ENCODE measurements around the gene SAMD14. TPM values are rescaled to one million over a fixed set of nuclear protein-coding genes. Genes with fewer than 3 reads are reported as not detected.
A peak's percentile ranks its signal among the peaks of the same experiment; 100 is the strongest.

SAMD14 gene
- total RNA-seq, 1 donor from 2014 or later, result 27.6 TPM

- TF ChIP-seq CTCF (IDR thresholded peaks at IDR 0.05), result peak; percentile 97
- DNase-seq (ENCODE audit: low spot score), result no peak
- no peaks in the 10 kb centered on the region for H3K36me3 Mint-ChIP-seq (ENCODE audit: low read depth)
- H3K4me3 Mint-ChIP-seq (ENCODE audit: unreplicated experiment), result peak overlapping the region; percentile 80
- H3K27me3 Mint-ChIP-seq (ENCODE audit: low read depth), result no peaks in the 10 kb centered on the region
- no peaks in the 10 kb centered on the region for H3K9me3 Mint-ChIP-seq (ENCODE audit: low read depth)
- H3K27ac Mint-ChIP-seq (ENCODE audit: unreplicated experiment), result peak overlapping the region; percentile 64
- peaks cover 18% of the 10 kb centered on the region for H3K4me1 Mint-ChIP-seq (ENCODE audit: low read depth)
These were observed 31.3 kb upstream of the SAMD14 start for GRCh38 chr17:50161023-50161910.

- Mint-ChIP-seq H3K4me3 (ENCODE audit: unreplicated experiment) (no peak overlapping the region), H3K27ac (ENCODE audit: unreplicated experiment) (no peak overlapping the region)
These were observed 27.9 kb upstream of the SAMD14 start for GRCh38 chr17:50157891-50158290.

GRCh38 chr17:50155115-50155819 is 25.3 kb upstream of the SAMD14 start:
- TF ChIP-seq CTCF (IDR thresholded peaks at IDR 0.05), result no peak
- Mint-ChIP-seq H3K36me3 (ENCODE audit: low read depth) (no peaks in the 10 kb centered on the region), H3K4me1 (ENCODE audit: low read depth) (peaks cover 18% of the 10 kb centered on the region), H3K27me3 (ENCODE audit: low read depth) (no peaks in the 10 kb centered on the region), H3K9me3 (ENCODE audit: low read depth) (no peaks in the 10 kb centered on the region), H3K4me3 (ENCODE audit: unreplicated experiment) (no peak overlapping the region), H3K27ac (ENCODE audit: unreplicated experiment) (peak overlapping the region; percentile 66)
- no peak for DNase-seq (ENCODE audit: low spot score)

More at GRCh38 chr17:50157891-50158290, 27.9 kb upstream of the SAMD14 start:
- no peak for TF ChIP-seq CTCF (IDR thresholded peaks at IDR 0.05)
- Mint-ChIP-seq H3K27me3 (ENCODE audit: low read depth) (no peaks in the 10 kb centered on the region), H3K36me3 (ENCODE audit: low read depth) (no peaks in the 10 kb centered on the region), H3K9me3 (ENCODE audit: low read depth) (no peaks in the 10 kb centered on the region), H3K4me1 (ENCODE audit: low read depth) (peaks cover 16% of the 10 kb centered on the region)
- no peak for DNase-seq (ENCODE audit: low spot score)

DNA sequence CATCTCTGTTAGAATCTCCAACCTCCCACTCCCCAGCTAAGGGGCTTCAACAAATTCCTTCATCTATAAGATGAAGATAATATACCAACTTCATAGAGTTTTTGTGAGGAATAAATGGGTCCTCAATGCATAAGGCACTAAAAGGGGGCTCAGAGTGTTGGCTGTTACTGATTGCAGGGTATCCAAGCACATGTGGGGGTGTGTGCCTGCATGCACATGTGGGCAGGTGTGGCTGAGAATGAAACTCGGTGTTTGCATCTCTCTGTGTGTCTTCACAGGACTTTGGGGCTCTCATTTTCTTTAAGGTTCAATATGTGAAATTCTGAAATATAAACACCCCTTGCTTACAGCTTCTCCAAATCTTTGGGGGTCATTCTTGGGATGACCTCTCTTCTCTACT is 24.6 kb upstream of the SAMD14 start:
- Mint-ChIP-seq H3K9me3 (ENCODE audit: low read depth) (no peaks in the 10 kb centered on the region), H3K4me1 (ENCODE audit: low read depth) (peaks cover 18% of the 10 kb centered on the region), H3K4me3 (ENCODE audit: unreplicated experiment) (no peak overlapping the region), H3K27ac (ENCODE audit: unreplicated experiment) (peak overlapping the region; percentile 66), H3K36me3 (ENCODE audit: low read depth) (no peaks in the 10 kb centered on the region), H3K27me3 (ENCODE audit: low read depth) (no peaks in the 10 kb centered on the region)
- DNase-seq (ENCODE audit: low spot score), result no peak
- no peak for TF ChIP-seq CTCF (IDR thresholded peaks at IDR 0.05)

Data from chondrocyte (in vitro differentiated cells).